ENCODE results near the gene ANP32E.
"Not testable (repeated sequence)": the region's sequence is repeated elsewhere in the genome, so short reads cannot be mapped to it uniquely, and the experiment has no call there.

Gene ANP32E

DNA sequence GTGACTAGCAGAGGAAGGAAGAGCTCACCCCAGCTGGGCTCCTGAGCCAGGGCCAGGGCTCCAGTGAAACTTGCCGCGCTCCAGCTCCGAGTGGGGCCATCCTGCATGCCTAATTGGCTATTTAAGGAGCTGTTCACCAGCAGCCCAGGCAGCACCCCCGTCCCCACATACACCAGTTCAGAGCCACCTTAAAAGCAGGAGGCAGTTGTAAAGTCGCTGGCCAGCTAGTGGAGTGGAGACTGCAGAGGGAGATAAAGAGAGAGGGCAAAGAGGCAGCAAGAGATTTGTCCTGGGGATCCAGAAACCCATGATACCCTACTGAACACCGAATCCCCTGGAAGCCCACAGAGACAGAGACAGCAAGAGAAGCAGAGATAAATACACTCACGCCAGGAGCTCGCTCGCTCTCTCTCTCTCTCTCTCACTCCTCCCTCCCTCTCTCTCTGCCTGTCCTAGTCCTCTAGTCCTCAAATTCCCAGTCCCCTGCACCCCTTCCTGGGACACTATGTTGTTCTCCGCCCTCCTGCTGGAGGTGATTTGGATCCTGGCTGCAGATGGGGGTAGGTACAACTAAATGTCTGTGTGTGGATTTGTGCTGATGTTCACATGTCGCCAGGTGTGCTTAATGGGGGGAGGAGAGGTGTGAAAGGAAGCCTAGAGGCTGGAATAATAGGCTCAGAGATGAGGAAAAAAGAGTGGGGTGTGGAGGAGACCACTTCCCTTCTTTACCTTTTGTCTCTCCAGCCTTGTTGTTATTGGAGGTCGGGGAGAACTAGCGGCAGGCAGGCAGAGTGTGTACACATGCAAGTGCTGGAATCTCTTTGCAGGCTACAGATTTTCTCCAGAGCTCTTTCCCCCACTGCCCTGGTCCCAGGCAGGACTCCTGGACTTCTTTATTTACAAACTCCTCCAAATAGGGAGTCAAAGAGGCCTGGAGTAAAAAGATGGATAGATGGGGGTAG, 22.0 kb upstream of the ANP32E start, which contains the start of gene CA14:
Gene CA14, plus strand, starts transcription at position 151 of the 962 bp plus-strand sequence. Its CDS starts 355 bp downstream, at position 506.
- peak; percentile 72 for DNase-seq (ENCODE audit: low read depth, low spot score)

DNA sequence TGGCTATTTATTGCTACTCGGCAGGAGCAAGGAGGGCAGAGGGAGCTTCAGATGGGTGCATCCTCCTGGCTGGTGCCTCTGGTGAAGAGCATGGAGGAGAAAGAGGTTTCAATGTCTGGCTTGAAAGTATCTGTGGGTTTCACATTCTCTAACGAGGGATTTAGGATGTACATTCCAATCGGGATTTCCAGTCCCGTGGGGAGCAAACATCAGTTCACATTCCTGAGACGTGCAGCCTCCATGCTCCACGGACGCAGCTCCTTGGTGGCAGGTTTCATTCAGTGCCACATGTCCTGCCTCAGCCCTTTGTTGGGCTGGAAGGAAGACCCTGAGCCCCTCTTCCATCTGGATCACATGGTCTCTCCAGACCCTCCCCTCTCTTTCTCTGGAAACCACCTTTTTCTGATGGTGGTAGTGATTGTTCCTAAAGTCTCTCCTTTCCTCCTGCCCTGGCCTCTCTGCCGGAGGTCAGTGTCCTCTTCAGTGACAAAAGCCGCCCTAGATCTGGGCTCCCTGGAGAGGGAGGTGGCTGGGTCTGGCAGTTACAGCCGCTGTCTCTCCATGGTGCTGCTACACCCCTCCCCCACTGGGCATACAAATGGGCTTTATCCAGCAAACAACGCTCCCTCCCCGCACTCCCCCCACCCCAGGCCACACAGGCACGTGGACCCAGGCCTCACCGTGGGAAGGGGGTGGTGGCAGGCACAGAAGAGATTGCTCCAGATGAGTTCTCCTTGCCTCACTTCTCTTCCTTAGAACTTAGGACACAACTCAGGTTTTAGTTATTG, 20.8 kb upstream of the ANP32E start:
- DNase-seq (ENCODE audit: low read depth, low spot score): peak; percentile 77

DNA sequence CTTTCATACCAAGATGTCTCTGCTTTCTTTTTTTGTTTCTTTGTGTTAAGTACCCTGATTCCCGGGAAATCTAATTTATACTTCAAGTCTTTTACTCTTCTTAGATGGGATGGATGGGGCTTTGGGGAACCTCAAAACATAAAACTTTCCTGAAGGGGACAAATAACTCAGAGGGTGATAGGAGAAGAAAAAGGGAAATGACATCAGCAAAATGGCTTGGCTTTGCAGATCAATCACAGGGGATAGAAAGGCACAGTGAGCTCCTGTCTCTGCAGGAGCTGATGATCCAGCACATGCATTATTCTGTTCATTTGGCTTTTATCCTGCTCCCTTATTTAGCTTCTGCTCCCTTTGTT, 20.3 kb upstream of the ANP32E start:
- DNase-seq (ENCODE audit: low read depth, low spot score): peak; percentile 59

DNA sequence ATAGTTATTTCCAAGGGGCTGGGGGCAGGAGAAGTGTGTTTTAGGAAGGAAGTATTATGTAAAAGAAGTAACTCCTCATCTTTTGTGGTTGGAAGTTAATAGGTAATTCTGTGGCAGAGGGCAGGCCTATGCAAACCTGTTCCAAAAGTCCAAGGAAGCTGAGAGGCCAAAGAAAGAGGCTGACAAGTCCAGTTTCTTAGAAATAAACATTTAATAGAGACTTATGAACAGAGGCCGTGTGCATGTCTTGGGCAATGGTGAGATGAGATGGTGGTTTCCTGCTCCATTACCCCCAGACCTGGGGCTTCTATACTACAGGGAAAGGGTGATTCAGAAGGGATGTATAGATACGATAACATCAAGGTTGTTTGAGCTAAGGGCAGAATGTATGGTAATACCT, 14.0 kb upstream of the ANP32E start:
- DNase-seq (ENCODE audit: low read depth, low spot score): no peak

DNA sequence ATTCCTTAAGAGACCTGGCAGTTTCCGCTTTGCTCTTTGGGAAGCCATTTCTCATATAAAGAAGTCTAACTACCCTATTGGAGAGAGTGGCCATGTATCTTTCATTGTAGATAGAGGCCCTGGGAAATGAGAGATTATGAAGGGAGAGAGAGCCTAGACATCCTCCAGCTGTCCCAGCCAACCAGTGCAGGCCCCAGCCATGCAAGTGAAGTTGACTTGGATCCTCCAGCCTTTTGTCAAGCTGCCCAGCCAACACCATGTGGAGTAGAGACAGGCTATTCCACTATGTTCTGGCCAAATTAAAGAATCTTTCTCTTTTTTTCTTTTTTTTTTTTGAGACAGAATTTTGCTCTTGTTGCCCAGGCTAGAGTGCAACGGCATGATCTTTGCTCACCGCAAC, 7.1 kb upstream of the ANP32E start:
- DNase-seq (ENCODE audit: low read depth, low spot score): no peak

DNA sequence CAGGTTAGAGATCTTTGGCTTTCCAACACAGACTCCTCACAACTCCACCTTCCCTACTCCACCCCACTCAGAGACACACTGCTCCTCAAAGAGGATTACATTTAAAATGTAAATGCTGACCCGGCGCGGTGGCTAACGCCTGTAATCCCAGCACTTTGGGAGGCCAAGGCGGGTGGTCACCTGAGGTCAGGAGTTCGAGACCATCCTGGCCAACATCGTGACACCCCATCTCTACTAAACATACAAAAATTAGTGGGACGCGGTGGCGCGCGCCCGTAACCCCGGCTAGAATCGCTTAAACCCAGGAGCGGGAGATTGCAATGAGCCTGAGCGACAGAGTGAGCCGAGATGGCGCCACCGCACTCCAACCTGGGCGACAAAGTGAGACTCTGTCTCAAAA, 1.8 kb upstream of the ANP32E start:
- DNase-seq (ENCODE audit: low read depth, low spot score): peak; percentile 7

DNA sequence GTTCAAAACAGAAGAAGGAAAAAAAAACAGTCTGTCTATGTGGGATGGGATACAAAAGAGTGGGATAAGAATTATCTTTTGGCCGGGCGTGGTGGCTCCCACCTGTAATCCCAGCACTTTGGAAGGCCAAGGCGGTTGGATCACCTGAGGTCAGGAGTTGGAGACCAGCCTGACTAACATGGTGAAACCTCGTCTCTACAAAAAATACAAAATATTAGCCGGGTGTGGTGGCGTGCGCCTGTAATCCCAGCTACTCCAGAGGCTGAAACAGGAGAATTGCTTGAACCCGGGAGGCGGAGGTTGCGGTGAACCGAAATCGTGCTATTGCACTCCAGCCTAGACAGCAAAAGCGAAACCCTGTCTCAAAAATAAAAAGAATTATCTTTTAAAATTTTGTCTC, 1.3 kb upstream of the ANP32E start:
- not testable (repeated sequence) for DNase-seq (ENCODE audit: low read depth, low spot score)

DNA sequence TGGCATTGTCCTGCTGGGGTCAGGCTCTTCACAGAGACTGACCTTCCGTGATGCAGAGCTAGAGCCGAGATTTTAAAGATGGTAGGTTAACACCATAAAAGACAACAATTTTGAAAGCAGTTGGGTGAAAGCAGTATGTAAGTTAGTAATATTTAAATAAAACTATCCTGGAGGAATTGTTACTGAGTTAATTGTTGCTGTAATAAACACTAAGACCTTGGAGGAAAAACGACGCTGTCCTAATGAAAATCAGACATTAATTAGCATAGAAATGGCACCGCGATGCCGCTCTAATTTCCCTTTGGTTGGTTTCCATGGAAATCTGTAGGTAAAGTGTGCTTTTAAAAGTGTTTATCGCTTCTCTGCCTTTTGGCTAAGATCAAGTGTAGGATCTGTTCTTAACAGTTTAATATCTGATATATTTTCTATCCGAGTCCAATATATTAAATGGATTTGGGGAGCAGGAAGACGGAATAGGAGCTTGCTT, 745 bp upstream of the ANP32E start:
- DNase-seq (ENCODE audit: low read depth, low spot score): no peak

DNA sequence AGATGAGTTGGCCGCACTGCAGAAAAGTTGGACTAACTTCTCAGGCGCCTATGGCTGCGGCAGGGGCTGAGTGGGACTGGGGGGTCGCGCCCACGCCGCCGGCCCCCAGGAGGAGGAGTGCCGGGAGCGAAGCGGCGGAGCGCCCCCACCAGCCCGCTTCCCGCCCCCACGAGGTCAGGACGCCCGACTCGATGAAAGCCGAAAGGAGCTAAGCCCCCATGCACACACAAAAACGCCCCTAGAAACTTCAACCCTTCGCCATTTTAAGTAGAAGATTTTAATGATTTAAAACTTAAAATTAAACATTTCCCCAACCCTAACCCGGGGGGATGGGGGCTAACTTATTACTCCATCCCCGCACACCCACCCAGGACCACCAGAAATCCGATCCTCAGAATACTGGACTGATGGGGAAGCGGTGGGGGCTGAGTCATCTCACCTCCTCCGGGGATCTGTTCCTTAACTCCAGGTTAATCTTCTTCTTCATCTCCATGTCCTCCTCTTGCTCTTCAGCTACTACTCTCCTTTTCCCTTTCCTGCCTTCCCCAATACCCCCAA, 539 bp downstream of the ANP32E start:
- peak; percentile 46 for DNase-seq (ENCODE audit: low read depth, low spot score)

DNA sequence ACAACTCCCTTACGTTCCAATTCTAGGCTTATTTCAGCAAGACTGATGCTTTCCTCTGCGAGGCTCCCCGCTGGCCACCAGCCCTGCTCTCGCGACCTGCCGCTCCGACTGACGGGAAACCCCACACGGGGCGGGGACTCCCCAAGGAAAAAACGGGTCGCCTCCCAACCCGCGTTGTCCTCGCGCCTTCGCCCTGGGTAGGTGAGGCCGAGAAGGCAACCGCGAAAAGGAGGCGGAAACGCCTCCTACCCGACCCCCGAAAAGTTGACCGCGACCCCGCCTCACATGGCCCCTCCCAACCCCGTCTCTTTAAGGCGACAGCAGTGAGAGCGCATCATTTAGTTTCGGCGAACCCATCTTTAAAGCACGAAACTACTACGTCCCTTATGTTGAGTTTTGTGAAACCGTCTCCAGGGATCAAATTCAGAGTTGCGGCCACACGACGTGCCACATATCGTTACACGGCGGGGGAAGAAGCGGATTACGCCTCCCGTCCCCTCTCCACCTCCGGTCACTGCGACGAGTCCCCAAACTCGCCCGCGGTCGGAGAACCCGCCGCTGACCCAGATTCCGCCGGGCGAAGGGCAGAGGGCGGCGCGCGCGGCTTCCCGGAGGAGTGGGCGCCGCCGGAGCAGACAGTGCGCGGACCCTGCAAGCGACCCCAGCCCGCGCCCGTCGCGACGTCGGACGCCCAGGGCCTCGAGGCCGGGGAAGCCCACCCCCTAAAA, 1.2 kb downstream of the ANP32E start:
- peak; percentile 77 for DNase-seq (ENCODE audit: low read depth, low spot score)

DNA sequence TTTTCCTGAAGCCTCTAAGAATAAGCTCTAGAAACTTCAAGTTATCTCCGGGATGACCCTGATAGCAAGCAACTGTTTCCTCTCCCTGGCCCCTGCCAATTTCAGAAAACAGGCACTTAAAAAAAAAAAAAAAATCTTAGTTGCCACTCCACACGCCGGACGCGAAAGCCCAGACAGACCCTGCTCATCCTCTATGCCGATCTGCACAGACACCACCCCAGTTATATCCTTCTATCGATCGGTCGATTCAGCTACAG, 1.7 kb downstream of the ANP32E start:
- no peak for DNase-seq (ENCODE audit: low read depth, low spot score)

DNA sequence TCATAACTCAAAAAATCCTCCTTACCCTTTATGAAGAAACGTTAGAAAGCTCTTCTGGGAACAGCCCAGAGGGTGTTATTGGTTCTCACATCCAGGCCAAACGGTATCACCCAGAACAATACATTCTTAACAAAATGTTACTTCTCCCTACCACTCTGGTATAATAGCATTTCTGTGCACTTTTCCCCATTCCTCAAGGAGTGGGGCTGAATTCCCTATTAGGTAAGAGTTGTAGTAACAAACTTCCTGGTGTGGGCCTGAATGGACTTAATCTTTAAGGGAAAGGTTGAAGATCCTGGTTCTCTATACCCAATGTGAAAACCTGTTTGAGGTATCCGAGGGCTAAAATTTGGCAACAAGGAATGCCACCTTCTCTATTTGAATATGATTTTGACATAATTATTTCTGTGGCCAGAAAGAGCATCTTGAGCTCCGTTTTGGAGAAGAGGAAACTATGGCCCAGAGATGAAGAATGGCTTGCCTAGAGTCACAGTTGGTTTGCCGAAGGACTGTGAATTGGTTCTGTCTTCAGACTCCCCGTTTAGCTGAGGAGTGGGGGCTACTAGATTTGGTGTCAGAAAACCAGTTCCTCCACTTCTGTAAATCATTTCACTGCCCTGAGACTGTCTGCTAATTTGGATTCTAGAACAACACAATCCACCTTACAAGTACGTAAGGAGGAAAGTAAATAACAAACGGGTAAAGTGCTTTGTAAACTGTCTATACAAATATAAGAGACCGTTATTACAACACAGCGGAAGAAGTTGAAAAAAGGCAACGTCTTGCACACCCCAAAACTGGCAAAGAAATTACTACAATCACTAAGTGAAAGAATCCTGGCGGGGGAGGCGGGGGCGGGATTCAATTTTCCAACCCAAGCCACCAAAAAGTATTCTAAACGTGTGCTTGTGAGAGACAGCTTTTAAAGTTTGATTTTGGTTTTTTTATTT, 2.3 kb downstream of the ANP32E start:
- peak; percentile 28 for DNase-seq (ENCODE audit: low read depth, low spot score)

DNA sequence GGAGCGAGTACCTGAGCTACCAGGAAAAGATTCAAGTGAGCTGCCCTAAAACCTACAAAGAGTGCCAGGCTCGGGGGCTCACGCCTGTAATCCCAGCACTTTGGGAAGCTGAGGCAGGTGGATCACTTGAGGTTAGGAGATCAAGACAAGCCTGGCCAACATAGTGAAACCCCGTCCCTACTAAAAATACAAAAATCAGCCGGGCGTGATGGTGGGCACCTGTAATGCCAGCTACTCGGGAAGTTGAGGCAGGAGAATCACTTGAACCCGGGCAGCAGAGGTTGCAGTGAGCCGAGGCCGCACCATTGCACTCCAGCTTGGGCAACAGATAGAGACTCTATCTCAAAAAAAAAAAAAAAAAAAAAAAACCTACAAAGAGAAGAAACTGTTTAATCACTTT, 3.0 kb downstream of the ANP32E start:
- DNase-seq (ENCODE audit: low read depth, low spot score): not testable (repeated sequence)

DNA sequence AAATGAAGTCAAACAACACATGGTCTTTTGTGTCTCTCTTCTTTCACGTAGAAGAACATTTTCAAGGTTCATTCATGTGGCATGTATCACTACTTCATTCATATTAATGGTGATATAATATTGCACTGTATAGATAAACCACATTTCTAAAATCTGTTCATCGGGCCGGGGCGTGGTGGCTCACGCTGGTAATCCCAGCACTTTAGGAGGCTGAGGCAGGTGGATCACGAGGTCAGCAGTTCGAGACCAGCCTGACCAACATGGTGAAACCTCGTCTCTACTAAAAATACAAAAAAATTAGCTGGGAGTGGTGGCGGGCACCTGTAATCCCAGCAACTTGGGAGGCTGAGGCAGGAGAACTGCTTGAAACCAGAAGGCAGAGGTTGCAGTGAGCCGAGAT, 7.7 kb downstream of the ANP32E start:
- not testable (repeated sequence) for DNase-seq (ENCODE audit: low read depth, low spot score)

DNA sequence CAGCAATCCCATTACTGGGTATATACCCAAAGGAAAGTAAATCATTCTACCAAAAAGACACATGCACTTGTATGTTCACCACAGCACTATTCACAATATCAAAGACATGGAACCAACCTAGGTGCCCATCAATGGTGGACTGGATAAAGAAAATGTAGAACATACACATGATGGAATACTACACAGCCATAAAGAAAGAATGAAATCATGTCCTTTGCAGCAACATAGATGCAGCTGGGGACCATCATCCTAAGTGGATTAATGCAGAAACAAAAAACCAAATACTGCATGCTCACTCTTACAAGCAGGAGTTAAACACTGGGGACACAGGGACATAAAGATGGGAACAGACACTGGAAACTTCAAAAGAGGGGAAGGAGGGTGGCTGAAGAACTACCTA, 8.7 kb downstream of the ANP32E start:
- no peak for DNase-seq (ENCODE audit: low read depth, low spot score)

DNA sequence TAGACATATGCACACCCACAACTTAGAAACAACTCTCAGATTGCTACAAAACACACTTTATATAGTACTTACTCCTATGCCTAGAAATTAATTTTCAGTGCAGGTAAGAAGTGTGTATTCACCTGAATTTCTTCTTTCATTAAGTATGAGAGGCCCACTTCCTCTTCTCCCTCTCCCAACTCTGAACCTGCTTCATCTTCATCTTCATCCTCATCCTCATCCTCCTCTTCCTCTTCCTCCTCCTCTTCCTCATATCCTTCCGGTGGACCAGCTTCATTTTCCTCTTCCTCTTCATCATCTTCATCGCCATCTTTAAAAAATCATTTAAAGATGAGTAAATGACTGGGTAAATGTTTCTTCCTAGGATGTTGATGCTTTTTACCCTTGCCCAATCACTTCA, 9.4 kb downstream of the ANP32E start:
- no peak for DNase-seq (ENCODE audit: low read depth, low spot score)

DNA sequence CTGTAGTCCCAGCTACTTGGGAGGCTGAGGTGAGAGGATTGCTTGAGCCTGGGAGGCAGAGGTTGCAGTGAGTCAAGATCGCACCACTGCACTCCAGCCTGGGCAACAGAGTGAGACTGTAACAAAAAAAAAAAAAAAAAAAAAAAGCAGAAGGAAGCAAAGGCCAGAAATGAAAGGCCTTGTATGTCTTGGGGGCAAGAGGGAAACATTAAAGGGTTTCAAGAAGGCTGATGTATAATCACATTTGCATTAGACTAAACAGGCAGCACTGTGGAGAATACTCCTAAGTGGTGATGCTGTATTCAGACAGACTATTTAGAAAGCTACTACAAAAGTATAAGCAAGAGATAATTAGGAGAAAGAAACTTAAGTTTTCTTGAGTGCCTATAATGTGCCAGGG, 10.4 kb downstream of the ANP32E start:
- DNase-seq (ENCODE audit: low read depth, low spot score): no peak

DNA sequence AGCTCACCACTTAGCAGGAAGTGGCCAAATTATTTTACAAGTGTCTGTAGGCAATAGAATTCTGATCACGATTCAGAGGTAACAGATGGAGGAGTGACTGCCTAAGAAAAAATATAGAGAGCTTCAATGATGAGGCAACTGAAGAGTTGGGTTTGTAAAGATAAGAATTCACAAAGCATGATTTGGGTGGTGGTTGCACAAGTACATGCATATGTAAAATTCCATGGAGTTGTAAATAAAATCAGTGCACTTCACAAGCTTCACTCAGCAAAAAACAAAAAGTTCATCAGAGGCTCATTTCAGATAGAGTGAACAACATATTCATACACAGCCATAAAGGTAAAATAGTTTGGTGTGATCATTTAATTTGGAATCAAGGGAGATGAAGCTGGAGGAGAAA, 10.9 kb downstream of the ANP32E start:
- DNase-seq (ENCODE audit: low read depth, low spot score): no peak

DNA sequence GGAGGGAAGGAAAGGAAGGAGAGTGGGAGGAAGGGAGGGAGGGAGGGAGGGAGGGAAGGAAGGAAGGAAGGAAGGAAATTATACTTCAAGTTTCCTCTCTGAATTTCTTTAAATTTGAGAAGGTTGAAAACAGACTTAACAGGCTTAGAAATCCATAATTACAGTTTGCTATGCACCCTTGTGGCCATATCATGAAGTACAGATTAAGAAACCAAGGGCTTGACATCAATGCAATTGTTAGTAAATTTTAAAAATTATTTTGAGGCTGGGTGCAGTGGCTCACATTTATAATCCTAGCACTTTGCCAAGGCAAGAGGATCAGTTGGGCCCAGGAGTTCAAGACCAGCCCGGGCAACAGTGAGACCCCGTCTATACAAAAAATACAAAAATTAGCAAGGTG, 14.4 kb downstream of the ANP32E start:
- DNase-seq (ENCODE audit: low read depth, low spot score): no peak

DNA sequence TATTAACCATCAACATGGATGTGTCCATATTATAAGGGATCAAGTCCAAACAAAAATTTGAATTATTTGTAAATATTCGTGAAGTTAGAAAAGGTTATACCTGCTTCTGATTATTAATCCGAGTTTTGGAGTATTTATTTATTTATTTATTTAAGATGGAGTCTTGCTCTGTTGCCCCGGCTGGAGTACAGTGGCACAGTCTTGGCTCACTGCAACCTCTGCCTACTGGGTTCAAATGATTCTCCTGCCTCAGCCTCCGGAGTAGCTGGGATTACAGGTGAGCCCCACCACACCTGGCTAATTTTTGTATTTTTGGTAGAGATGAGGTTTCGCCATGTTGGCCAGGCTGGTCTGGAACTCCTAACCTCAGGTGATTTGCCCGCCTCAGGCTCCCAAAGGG, 20.1 kb downstream of the ANP32E start:
- not testable (repeated sequence) for DNase-seq (ENCODE audit: low read depth, low spot score)

Data from ELF-1 (cell line).